HG03064 (cell line): Measurements from ENCODE around the gene RERE.
"Not testable (repeated sequence)": the region's sequence is repeated elsewhere in the genome, so short reads cannot be mapped to it uniquely, and the experiment has no call there.

Source experiments
- ATAC-seq: cut with Tn5 transposase; IDR thresholded peaks from one replicate; pipeline ENCODE4 v1.9.1; 2021; ENCODE audit warnings: low read depth; ENCODE audit not compliant: unreplicated experiment

The RERE gene

GRCh38 chr1:8844501-8845006, 27.1 kb upstream of the RERE start:
- ATAC-seq = no peak

- no peak for ATAC-seq
These were observed 24.0 kb upstream of the RERE start for GRCh38 chr1:8841395-8841794.

- ATAC-seq = no peak
These were observed 22.6 kb upstream of the RERE start for GRCh38 chr1:8839990-8840389.

- ATAC-seq = no peak
These were observed 18.7 kb upstream of the RERE start for GRCh38 chr1:8835941-8836643.

- ATAC-seq = no peak
These were observed 13.9 kb upstream of the RERE start for GRCh38 chr1:8831340-8831739.

- ATAC-seq = not testable (repeated sequence)
These were observed 13.3 kb upstream of the RERE start for GRCh38 chr1:8830732-8831131.

- ATAC-seq = no peak
These were observed 8.6 kb upstream of the RERE start for GRCh38 chr1:8825985-8826481.

- no peak for ATAC-seq
These were observed 5.8 kb upstream of the RERE start for GRCh38 chr1:8823295-8823664.

- ATAC-seq = no peak
These were observed 5.2 kb upstream of the RERE start for GRCh38 chr1:8822373-8823294.

GRCh38 chr1:8821084-8821483, 3.6 kb upstream of the RERE start:
- ATAC-seq = no peak

GRCh38 chr1:8818789-8819188, 1.3 kb upstream of the RERE start:
- not testable (repeated sequence) for ATAC-seq

- ATAC-seq = no peak
These were observed 910 bp upstream of the RERE start for GRCh38 chr1:8818325-8818775.

GRCh38 chr1:8816831-8817411, 519 bp downstream of the RERE start:
- ATAC-seq = peak; percentile 14

- ATAC-seq = no peak
These were observed 1.2 kb downstream of the RERE start for GRCh38 chr1:8816264-8816663.

GRCh38 chr1:8815582-8816151, 1.8 kb downstream of the RERE start:
- ATAC-seq = no peak

GRCh38 chr1:8814865-8815264, 2.6 kb downstream of the RERE start:
- ATAC-seq = no peak

GRCh38 chr1:8813991-8814390, 3.4 kb downstream of the RERE start:
- ATAC-seq = no peak

- ATAC-seq = no peak
These were observed 4.2 kb downstream of the RERE start for GRCh38 chr1:8813016-8813763.

GRCh38 chr1:8812081-8812480, 5.4 kb downstream of the RERE start:
- ATAC-seq = no peak

GRCh38 chr1:8810987-8811386, 6.5 kb downstream of the RERE start:
- no peak for ATAC-seq
